HG02970 (cell line): ENCODE measurements around the gene IWS1.
"Not testable (repeated sequence)": the region's sequence is repeated elsewhere in the genome, so short reads cannot be mapped to it uniquely, and the experiment has no call there.

Experiments used
- ATAC-seq: cut with Tn5 transposase; IDR thresholded peaks from one replicate; pipeline ENCODE4 v1.9.1; 2021; ENCODE audit warnings: mild to moderate bottlenecking, moderate library complexity, moderate number of reproducible peaks; ENCODE audit not compliant: unreplicated experiment, low FRiP score

The IWS1 gene

DNA sequence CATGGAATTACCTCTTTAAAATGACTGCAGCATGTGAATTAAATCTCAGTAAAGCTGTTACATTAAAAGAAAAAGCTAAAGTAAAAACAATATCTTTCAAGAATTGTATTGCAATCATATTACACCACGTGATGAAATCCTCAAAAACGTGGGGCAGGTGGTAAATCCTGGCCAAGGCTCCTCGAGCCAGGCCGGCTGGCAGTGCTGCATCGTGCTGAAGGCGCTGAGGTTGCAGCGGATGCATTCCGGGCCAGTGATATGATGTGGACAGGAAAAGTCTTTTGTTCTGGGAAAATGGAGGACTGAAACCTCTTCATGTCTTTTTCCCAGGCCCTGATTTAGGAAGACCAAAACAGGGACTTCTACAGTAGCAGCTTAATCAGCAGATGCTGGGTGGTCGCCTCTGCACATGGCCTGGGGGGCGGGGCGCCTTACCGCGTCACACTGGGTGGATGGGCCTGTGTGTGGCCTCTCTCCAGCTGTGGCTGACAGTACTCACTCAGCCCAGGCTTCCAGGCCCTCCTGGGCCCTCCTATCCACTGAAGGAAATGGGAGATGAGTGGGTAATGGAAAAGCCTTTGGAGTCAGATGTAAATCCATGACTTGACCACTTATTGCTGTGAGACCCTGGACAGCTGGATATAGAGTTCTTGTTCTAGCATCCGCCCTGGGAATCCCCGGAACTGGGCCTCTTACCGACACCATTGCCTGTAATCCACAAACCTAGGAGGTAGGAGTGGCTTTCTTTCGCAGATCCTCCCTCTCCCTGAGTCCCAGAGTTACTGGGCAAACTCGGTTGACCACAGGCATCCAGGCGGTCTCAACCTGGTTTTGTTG is 62.9 kb downstream of the IWS1 start:
- no peak for ATAC-seq

DNA sequence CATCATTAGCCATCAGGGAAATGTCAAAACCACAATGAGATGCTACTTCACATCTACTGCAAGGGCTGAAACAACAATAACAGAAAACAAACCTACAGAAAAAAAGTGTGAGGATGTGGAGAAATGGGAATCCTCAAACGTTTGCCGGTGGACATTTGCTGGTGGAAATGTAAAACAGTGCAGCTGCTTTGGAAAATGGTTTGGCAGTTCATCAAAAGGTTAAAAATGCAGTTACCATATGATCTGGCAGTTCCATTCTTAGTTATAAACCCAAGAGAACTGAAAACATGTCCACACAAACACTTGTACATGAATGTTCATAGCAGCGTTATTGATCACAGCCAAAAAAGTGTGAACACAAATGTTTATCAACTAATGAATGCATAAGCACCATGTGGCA is 63.8 kb downstream of the IWS1 start:
- no peak for ATAC-seq

DNA sequence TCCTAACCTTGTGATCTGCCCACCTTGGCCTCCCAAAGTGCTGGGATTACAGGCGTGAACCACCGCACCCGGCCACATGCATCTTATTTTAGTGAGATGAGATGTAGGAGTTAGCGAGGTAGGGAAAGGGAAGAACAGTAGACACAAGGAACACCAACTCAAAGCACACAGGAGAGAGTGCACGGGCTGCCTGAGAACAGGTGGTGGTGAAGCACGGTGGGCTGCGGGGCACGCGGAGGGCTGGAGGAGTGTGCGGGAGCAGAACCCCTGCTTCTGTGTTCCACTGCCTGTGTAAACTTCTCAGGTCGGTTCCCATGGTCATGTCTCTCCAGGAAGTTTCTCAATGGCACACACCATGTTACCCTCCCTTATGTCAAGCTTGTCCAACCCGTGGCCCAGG is 69.3 kb downstream of the IWS1 start:
- no peak for ATAC-seq

DNA sequence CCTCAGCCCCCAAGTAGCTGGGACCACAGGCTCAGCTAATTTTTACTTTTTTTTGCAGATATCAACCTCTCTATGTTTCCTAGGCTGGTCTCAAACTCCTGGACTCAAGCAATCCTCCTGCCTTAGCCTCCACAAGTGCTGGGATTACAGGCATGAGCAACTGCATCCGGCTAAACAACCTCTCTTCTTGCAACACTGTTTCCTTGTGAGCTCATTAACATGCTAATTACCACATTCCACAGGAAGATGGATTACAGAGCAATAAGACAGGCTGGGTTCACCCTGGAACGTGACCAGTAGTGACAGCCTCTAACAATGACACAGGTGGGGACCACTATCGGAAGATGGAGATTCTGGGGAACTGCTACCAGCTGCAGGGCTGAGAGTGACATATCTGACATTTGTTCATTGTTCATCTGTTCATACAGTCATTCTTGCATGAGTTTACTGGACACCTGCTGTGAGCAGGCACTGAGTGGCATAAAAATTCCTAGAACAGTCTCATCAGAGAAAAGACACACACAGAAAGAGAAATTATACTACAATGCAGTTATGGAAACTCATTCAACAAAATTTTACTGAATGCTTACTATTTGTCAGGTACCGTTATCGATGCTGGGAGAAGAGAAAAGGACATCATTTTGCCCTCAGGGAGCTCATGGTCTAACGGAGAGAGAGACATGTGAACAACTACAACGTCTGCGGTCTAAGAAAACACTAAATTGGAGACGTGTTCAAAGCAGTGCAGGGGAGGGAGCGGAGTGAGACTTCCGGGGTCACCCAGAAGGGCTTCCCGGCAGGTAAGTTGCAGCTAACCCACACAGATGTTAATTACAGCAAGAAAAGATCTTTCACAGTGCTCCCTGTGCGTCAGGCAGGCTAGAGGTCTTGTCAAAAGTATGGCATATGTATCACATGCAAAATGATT is 70.5 kb downstream of the IWS1 start:
- no peak for ATAC-seq

DNA sequence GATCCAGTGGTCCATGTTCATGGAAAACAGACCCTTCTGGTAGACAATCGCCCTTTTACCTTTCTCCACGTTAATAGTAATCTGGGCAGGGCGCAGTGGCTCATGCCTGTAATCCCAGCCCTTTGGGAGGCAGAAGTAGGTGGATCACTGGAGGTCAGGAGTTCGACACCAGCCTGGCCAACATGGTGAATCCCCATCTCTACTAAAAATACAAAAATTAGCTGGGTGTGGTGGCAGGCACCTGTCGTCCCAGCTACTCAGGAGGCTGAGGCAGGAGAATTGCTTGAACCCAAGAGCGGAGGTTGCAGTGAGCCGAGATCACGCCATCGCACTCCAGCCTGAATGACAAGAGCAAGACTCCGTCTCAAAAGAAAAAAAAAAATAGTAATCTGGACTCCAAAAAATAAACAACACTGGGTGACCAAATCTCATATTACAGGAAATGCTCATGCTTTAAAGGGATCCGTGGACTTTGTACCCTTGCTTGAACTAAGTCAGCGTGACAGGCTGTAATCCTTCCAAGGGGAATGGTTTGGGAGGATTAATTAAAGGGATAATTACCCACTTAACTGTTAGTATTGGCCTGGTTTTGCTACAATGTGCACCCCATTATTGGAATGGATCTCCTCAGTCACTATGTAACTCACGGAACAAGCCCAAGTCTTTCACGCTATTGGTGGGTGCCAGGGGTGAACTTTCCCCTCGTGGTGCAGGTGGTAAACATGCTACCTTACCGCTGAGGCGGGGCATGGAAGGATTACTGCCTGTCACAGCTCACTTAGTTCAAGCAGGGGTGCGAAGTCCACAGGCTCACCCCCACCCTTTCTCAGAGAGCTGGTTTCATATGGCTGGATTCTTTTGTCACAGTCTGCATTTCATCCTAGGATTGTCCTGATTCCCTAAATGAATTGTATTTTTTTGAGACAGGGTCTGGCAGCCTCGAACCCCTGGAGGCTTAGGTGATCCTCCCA is 71.4 kb downstream of the IWS1 start:
- no peak for ATAC-seq

DNA sequence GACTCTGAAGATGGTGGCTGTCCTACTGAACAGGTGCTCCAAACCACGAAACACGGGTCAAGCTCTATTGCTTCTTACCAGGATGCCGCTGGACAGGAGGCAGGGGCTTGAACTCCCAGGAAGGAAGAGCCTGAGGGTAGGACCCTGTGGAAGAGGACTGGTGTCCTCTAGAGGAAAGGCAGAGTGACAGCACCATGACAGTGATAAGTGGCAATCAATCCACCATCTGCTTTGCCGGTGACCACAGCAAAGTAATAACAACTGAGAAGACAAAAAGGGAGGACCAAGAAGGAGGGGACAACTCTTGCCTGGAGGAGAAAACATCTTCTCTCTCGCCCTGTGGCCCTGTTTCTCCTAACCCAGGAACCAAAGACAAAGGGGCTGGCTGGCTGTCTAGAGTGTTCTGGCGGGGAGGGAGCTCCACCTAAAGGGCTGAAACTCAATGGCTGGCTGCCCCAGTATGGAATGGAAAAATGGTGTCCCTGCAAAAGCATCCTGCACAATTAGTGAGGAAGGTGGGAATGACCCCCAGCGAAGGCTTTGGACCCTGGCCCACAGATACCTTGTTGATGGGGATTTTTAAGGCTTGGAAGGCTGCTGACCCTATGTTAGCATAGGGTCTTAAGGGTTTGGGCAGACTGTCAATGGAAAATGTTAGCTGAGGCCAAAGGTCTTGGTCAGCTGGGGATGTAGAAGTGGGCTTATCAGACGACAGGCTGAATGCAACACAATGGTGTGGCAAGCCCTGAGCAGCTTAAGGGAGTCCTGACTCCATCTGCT is 72.7 kb downstream of the IWS1 start:
- no peak for ATAC-seq

DNA sequence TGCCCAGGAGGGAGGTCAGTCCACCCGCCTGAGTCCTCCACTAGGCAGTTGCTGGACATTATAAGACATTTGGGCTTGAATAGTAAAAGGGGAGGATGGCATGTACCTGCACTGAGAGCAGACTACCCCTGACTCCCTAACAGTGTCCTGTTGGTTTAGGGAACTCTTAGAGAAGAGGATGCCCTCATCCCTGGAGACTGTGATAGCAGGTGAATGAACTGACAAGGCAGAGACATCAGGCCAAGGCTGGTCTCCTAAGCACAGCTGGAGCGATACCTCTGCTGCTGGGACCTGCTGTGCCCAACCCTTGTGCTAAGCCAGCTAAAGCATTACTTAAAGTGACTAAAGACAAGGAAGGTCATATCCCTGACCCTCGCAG is 73.3 kb downstream of the IWS1 start:
- no peak for ATAC-seq

DNA sequence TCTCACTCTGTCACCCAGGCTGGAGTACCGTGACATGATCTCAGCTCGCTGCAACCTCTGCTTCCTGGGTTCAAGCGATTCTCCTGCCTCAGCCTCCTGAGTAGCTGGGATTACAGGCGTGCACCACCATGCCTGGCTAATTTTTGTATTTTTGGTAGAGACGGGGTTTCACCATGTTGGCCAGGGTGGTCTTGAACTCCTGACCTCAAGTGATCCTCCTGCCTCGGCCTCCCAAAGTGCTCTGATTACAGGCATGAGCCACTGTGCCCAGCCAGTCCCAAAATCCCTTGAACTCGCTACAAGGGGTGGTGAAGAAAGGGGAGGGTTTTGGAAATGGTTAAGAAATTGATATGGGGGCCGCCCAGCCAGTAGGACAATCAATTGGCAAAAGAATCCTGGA is 73.9 kb downstream of the IWS1 start:
- ATAC-seq, result not testable (repeated sequence)

DNA sequence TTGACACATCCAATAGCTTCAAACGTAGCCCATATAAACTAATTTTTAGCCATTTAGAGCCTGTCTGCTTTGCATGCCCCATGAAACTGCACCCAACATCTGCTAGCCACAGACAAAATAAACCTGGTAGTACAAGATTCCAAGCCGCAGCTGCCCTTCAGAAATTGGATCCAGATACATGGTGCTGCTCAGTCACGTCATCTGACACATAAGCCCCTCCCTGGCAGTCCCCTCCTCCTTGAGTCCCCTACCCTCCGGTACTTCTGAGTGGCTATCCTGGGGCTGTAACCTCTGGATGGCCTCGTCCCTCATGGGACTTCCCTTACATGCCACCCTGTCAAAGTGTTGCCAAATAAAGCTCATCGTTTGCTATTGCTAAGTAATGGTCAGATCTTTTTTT is 74.3 kb downstream of the IWS1 start:
- ATAC-seq, result no peak

DNA sequence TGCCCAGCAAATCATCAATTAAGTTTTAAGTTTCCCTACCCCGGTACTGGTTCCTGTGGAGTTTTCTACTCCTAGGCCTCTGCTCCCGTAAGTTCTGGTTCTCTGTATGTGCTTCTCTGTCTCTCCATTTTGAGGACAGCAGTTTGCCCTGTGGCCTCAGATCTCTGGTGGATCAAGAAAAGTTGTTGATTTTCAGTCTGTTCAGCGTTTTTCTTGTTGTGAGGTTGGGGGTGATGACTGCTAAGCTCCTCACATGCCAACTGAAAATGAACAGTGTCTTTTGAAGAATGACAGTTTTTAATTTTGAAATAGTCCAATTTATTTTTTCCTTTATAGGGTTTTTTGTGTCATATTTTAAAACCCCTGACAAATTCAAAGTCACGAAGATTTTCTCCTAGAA is 76.4 kb downstream of the IWS1 start:
- no peak for ATAC-seq

DNA sequence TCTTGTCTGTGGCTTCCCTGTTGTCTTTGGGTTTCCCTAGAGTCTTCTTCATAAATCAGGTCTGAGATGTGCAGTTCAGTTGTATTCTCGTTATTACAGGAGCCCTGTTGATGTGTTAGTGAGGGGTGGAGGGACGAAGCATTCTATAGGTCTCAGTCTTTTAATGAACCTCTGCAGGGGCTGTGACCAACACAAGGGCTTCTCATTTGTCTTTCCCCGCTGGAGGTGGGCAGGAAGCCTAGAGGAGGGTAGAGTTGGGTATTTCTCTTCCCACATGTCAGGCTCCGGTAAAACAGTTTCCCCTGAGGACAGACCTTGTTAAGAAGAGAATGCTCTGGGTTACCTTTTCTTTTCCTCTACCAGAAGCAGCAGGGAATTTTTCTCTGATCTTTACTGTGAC is 76.9 kb downstream of the IWS1 start:
- no peak for ATAC-seq

DNA sequence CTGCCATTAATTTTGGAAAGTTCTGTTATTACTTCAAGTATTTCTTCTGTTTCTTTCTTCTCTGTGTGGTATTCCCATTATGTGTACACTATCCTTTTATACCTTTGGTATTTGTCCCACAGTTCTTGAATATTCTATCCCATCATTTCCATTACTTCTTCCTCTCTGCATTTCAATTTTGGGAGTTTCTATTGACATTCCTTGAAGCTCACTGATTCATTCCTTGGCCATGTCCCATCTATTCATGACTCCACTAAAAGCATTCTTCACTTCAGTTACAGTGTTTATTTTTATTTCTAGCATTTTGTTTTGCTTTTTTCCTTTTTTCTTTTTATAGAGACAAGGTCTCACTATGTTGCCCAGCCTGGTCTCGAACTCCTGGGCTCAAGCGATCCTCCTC is 77.8 kb downstream of the IWS1 start:
- ATAC-seq, result no peak

DNA sequence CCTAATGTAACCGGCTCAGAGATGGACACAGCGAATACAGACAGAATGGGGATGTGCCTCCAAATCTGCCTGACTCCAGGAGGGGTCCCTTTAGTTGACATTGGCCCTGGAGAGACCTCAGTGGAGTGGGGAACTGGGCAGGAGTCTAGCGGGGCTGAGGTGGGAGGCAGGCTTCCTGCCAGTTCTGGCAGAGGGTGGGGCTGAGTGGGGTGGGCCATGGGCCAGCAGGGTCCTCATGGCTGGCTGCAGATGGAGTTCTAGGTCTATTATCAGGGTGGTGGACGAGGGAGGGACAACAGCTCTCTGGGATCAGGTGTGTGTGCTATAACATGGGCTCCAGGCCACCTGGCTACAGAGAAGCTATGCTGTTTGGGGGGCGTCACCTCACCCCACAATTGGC is 86.9 kb downstream of the IWS1 start:
- no peak for ATAC-seq

DNA sequence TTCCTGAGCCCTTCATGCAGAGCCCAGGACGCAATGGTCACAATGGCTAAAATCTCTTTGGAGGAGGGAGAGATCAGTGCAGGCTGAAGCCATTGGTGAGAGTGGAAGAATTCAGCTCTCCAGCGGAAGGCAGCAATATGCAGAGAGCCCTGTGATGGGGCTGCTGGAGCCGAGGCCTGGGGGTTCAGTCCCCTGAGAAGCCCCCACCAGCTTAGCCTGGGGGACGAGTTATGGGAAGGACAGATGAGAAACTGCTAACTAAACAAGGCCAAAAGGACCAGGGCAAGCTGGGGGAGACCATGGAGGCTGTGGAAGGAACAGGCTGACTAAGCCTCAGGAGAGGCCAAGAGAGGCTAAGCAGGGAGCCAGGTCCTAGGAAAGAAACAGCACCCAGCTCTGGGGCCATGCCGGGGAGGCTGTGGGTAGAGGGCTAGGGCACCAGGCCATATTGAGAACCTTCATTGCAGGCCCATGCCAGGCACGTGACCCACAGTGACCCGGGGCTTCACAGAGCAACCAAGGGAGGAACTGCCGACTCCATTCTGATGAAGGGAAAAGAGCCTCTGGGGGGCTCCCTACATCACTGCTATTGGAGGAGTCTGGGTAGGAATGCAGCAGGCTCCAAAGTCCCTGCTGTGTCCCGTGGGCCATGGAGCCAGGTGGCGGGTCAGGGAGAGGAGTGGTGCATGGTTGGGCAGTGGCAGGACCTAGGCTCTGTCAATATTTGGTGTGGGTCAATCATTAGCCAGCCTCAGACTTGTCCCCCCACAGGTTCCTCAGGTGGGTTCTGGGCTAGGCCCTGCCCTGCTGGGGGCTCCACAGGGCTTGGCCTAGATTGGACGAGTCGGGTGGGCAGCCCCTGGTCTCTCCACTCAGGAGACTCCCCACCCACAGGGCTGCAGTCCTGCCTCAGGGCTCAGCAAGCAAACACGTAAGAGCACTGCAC is 88.2 kb downstream of the IWS1 start:
- no peak for ATAC-seq

DNA sequence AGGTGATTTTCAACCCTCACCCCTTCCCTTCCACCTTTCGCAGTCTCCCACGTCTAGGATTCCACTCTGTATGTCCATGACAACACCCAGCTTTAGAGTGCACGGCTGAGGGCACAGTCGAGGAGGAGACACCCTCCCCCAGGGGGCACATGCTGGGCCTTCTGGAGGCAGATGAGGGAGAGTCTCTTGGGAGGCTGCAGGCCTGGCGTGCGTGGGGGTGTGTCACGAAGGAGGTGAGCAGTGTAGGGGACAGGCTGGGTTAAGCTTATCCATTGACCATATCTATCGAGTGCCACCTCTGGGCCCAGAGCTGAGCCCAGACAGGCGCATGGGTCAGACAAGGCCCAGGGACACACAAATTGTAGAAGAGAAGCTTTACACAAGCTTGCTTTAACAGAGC is 89.2 kb downstream of the IWS1 start:
- no peak for ATAC-seq

DNA sequence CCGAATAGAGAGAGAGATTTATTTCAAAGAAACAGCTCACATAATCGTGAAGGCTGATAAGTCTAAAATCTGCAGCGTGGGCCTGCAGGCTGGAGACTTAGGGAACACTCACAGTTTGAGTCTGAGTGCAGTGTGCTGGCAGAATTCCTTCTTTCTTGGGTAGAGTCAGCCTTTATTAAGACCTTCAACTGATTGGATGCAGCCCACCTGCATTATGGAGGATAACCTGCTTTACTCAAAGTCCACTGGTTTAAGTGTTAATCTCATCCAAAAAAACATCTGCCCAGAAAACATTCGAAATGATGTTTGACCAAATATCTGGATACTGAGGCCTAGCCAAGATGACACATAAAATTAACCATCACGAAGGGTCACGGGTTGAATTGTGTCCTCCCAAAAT is 91.8 kb downstream of the IWS1 start:
- no peak for ATAC-seq

DNA sequence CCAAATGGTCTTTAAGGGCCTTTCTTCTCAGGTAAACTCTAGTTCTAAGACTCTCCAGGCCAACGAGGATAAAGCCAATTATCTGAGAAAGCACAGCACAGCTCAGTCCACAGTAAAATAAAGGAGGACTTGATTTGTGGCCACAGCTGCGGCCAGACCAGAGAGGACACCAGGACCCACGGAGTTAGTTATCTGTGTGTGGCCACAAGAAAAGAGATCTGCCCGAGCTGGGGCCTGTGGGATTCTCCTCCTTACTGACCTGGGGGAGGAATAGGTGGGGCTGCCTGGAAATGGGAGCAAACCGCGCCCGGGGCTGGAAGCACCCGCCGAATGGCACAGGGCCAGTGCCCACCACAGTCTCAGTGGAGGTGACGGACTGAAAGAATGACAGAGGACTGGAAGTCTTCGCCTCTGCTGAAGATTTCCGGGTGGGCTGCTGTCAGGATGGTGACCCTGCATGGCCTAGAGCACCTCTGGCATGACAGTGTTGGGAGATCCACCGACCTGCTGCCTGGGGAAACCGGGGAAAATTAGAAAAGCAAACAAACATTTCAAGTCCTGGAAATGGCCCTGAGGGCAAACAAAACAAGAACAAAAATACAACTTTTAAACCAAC is 94.8 kb downstream of the IWS1 start:
- ATAC-seq, result no peak
